Choroid plexus epithelial cell (primary cell): Measurements from ENCODE around the gene CHRNG.
A peak's percentile ranks its signal among the peaks of the same experiment; 100 is the strongest.

Experiments
- DNase-seq: peaks from one replicate; pipeline ENCODE4 v3.0.0-alpha.2; 2010; ENCODE audit warnings: low read depth
- H3K4me3 ChIP-seq: 2 replicates; pipeline ENCODE4 v1.5.1; 2011; ENCODE audit warnings: low read depth, mild to moderate bottlenecking, control low read depth, low read length, moderate library complexity
- CTCF ChIP-seq: conservative IDR thresholded peaks from 2 replicates; pipeline ENCODE4 v1.5.1; 2011; ENCODE audit warnings: low read depth, mild to moderate bottlenecking, control low read depth, inconsistent platforms, low read length, moderate library complexity

Gene CHRNG

GRCh38 chr2:232571026-232571474, 31.6 kb downstream of the CHRNG start:
- no peak for TF ChIP-seq CTCF
- H3K4me3 ChIP-seq, result no peak overlapping the region
- DNase-seq, result peak; percentile 66

GRCh38 chr2:232573042-232573441, 33.5 kb downstream of the CHRNG start:
- no peak for TF ChIP-seq CTCF
- H3K4me3 ChIP-seq, result no peak overlapping the region
- DNase-seq, result no peak

GRCh38 chr2:232573771-232574435, 34.4 kb downstream of the CHRNG start:
- DNase-seq, result no peak
- no peak overlapping the region for H3K4me3 ChIP-seq
- TF ChIP-seq CTCF, result no peak

- peak; percentile 51 for DNase-seq
- TF ChIP-seq CTCF, result no peak
- H3K4me3 ChIP-seq, result no peak overlapping the region
These were observed 35.3 kb downstream of the CHRNG start for GRCh38 chr2:232574674-232575403.

- DNase-seq, result no peak
- no peak overlapping the region for H3K4me3 ChIP-seq
- no peak for TF ChIP-seq CTCF
These were observed 35.9 kb downstream of the CHRNG start for GRCh38 chr2:232575404-232575746.

- H3K4me3 ChIP-seq, result no peak overlapping the region
- peak; percentile 68 for DNase-seq
- no peak for TF ChIP-seq CTCF
These were observed 37.5 kb downstream of the CHRNG start for GRCh38 chr2:232576995-232577394.

GRCh38 chr2:232577841-232578240, 38.3 kb downstream of the CHRNG start:
- DNase-seq, result no peak
- TF ChIP-seq CTCF, result no peak
- H3K4me3 ChIP-seq, result no peak overlapping the region
